LoVo (cell line): ENCODE results near the gene RPL7A.

Source experiments
- DNase-seq: peaks from one replicate; pipeline ENCODE4 v3.0.0-alpha.2; 2016; ENCODE audit warnings: low spot score

The RPL7A gene

DNA sequence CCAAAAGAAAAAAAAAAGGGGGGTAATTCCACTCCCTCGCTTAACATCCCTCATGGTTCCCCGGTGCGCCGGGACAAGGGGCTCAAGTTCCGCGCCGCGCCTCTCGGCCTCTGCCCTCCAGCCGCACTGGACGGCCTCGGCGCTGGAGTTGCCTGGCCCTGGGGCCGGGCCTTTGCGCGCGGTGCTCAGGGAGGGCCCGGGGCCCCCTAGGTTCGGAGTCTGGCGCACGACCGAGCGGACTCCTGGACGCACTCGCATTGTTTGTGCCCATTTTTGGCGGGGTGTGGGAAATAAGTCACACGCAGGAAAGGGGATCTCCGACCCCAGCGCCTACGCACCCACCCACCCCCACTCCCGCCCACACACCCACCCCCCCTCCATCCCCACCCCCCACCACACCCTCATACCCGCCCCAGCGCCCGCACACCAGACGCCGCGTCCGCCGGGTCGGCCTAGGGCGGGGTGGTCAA is 468 bp upstream of the RPL7A start:
- DNase-seq, result peak; percentile 18

GRCh38 chr9:133348718-133349573 is 928 bp downstream of the RPL7A start:
- DNase-seq, result no peak

DNA sequence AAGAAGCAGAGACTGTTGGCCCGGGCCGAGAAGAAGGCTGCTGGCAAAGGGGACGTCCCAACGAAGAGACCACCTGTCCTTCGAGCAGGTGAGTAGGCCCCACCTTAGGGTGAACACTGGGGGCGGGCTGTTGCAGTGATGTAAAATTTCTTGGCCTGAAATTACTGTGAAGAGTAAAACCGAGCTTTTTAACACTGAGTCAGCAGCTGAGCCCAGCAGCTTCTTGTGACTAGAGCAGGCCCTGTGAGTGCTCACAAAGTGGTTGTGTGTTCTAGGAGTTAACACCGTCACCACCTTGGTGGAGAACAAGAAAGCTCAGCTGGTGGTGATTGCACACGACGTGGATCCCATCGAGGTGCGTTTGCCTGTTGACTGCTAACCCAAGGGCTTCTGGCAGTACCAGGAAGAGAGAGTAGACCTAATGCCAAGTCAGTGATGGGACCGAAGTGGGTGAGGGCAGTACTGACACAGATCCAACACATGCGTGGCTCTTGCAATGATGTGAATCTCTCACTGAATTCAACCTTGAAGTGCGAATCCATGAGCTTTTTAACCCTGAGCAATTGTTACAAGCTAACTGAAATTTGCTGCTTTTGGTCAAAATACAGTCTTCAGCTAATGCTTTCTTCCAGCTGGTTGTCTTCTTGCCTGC is 2.1 kb downstream of the RPL7A start:
- DNase-seq, result no peak

- no peak for DNase-seq
These were observed 3.5 kb downstream of the RPL7A start for GRCh38 chr9:133351526-133351907.

GRCh38 chr9:133351908-133352634 is 4.1 kb downstream of the RPL7A start:
- DNase-seq, result peak; percentile 44

DNA sequence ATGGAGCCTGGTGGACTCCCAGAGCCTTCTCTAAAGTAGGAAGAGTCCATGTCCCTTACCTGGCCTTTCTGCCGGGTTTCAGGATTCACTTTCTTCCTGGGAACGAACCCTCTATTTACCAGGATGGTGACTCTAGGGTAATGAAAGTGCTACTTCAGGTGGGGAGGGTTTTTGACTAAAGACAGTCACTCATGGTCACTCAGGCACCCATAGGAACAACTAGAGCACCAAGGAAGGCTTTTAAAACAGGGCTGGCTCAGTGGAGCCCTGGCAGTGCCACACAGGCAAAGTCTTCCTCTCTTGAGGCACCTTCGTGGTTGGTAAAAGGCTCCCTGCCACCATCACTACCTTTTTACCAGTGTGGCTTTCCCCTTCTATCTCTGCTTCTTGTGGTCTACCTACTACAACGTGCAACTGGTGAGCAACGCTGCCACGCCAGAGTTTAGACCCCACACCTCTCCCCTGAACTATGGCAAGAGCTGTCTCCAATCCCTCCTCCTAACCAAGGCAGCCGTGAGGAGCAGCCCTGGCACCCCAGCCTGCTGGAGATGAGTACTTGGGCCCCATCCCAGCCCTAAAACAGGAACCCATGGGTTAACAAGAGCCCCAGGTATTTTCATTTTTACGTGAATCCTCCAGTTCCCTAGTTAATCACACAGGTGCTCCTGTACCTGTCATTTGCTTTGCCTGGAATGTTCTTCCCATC is 4.8 kb downstream of the RPL7A start:
- no peak for DNase-seq

GRCh38 chr9:133353548-133353947 is 5.5 kb downstream of the RPL7A start:
- no peak for DNase-seq

DNA sequence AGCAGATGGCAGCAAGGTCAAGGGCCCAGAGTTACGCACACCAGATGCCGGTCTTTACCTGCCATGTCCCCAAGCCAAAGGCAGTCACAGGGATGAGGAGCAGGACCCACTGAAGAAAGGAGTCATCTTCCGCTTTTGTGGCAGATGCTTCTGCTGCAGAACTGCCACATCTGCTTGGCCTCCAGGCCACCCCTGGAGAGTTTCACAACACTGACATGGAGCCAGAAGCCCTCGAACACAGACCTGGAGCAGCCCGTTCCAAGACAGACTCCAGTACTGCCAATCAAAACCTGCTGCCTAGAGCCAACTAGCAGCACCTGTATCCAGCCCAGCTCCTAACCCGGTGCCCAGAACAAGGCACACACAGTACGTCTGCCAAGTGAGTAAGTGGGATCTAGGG is 6.7 kb downstream of the RPL7A start:
- DNase-seq, result no peak

DNA sequence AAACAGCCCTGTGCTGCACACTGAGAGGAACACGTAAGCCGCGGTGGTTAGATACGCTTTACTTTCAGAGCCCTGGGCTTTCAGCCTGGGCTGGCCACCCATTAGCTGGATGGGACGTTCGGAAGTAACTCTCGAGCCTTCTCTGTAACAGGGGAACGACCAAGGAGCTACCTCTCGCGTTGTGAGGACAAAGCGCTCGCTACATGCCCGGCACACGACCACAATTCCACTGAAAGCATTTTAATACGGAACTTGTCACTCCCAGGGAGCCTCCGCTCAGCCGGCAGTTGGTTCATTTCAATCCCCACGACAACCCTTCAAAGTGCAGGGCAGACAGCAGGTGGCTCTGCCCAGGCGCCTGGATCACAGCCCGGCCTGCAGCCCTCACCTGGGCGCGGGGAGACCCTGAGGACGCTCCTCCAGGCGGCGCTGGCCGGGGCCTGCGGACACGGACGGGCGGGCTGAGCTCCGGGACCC is 7.9 kb downstream of the RPL7A start:
- no peak for DNase-seq

DNA sequence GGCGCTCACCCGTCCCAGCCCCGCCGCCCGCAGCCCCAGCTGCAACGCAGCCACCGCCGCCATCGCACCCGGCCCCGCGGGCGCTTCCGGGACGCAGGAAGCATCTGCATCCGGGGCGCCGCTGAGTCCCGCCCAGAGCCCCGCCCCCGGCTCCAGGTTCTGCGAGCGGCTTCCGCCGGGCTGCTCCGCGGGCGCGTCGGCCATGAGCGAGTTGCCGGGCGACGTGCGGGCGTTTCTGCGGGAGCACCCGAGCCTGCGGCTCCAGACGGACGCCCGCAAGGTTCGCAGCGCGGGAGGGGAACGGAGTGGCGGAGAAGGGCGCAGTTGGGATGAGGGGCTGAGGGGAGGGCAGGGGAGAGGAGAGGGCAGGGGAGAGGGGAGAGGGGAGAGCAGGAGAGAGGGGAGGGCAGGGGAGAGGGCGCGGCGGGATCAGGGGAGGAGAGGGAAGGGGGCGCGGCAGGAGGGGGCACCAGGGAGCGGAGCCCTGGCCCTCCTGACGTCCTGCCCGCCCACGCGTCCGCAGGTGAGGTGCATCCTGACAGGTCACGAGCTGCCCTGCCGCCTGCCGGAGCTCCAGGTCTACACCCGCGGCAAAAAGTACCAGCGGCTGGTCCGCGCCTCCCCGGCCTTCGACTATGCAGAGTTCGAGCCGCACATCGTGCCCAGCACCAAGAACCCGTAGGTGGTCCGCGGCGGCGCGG is 8.5 kb downstream of the RPL7A start, which contains the start of the genes SURF1 and SURF2:
Gene SURF1, minus strand, starts transcription at position 97 of the 701 bp plus-strand sequence. Its CDS starts 34 bp downstream, at position 63.
Gene SURF2, plus strand, starts transcription at position 160 of the 701 bp plus-strand sequence. Its CDS starts 43 bp downstream, at position 203.
- DNase-seq, result peak; percentile 86

GRCh38 chr9:133357656-133358055 is 9.6 kb downstream of the RPL7A start:
- no peak for DNase-seq

DNA sequence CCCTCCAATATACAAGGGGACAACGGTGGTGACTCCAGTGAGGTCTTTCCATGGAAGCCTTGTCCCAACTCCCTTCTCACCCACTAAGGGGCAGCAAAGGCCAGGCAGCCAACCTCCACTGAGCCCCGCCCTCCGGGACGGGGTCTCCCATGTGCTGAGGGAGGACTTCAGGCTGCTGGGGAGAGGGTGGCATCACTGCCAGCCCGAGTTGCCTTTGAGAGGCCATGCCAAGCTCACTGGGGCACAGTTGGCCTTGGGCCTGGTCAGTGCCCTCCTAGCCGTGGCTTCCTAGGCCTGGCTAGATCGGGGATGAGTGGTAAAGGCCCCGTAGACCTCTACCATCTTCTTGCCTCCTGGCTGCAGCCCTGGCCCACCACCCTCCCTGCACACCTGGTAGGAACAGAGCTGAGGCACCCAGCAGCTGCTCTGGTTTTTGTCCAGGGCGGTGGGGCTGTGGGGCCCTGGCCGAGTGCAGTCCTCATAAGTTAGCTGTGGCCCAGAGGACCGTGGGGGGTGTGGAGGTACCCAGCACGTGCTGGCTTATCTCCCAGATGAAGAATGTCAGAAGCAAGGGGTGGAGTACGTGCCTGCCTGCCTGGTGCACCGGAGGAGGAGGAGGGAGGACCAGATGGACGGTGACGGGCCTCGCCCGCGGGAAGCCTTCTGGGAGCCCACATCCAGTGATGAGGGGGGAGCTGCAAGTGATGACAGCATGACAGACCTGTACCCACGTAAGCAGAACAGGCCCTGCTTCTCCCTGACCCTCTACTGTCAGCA is 11.6 kb downstream of the RPL7A start:
- DNase-seq, result no peak

GRCh38 chr9:133360400-133361393 is 12.7 kb downstream of the RPL7A start:
- no peak for DNase-seq

DNA sequence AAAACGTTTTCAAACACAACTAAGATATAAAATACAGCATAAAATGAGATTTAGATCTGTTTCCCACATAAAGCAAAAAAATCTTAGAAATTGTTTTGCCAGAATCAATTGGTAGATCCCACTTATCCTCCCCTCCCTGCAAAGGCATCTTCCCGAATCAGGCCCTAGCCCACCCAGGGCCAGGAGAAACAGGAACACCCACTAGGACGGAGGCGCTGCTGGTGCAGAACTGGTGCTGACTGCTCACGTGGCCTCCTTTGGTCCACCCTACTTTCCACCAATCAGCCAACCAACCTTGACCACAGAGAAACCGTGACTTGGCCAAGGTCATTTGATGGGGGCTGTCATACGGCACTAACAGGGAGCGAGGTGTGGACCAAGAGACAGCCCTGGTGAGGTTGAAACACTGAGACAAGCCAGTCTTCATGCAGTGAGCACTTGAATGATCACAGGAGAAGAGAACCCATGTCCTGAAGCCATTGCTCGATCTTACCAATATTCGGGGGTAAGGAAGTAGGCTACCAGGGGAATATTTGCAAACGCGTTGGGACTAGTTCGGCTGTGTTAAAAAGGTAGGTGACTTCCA is 13.6 kb downstream of the RPL7A start:
- DNase-seq, result no peak

- no peak for DNase-seq
These were observed 14.5 kb downstream of the RPL7A start for GRCh38 chr9:133362359-133363044.

DNA sequence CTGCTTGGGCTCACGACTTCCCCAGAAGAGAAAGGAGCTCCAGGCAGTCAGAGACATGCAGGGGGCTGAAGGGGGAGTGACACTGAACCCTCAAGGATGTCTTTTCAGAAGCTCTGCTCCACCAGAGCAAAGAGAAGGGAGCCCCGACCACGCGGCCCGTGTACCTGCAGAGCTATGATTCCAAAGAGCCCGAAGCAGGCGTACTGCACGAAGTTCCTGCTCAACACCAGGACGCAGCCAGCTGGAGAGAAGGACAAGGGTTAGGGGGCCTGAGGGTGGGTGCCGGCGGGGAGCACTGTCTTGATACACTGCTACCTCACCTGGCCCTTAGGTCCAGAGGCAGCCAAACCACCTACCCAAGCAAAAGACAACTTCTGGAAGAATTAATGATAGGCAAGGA is 18.4 kb downstream of the RPL7A start:
- DNase-seq, result no peak

GRCh38 chr9:133367221-133367620 is 19.2 kb downstream of the RPL7A start:
- DNase-seq, result no peak

GRCh38 chr9:133367778-133368177 is 19.8 kb downstream of the RPL7A start:
- no peak for DNase-seq
